Spleen (tissue), 7 donors: ENCODE results near the gene CDHR3.

Experiments
- CTCF ChIP-seq, 11 experiments: fragments of 200-600 bp in 7 of 11; fragments of 450-650 bp in 4 of 11; sonication (generic) in 4 of 11; IDR thresholded peaks in 8 of 11; conservative IDR thresholded peaks in 3 of 11; 1 replicate in 7 of 11; 2 replicates in 4 of 11; pipeline versions ENCODE4 v1.4.0 to v1.8.0; 2016 to 2021; ENCODE audit warnings: antibody characterized with exemption in 11 of 11, inconsistent platforms in 4 of 11, mild to moderate bottlenecking in 1 of 11
- POLR2A ChIP-seq, 3 donors: fragments of 450-650 bp; IDR thresholded peaks; one replicate each; pipeline ENCODE4 v1.5.1; 2017; ENCODE audit warnings: antibody characterized with exemption in 3 of 3, mild to moderate bottlenecking in 1 of 3
- POLR2AphosphoS5 ChIP-seq, 3 donors: sonication (generic); formaldehyde crosslinking; IDR thresholded peaks; one replicate each; pipeline ENCODE4 v1.5.1; 2017; ENCODE audit warnings: antibody characterized with exemption in 3 of 3
- donor health status: DM: no; HTN: no; CAD: no; lungs with moderate emphysema.
- donor health status: DM: no; HTN: no; CAD: no.
- donor health status: DM: no; HTN: no; CAD: no.

DNA sequence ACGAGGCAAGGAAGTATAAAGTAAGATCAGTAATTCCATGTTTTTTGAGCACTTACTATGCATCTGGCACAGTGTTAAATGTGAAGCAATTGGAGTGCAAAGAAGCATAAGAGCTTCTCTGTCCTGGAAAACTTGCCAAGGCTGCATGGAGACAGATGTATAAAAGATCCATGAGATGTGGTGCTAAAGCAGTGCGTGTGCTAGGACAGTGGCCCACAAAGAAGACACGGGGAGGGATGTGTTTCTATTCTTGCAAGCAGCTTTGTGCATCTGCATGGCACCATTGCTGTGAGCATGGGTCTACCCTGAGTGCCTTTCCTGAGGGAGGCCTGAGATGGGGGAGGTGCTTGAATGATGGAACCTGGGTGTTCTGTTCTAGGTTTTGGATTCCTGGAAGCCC is 5.1 kb upstream of the CDHR3 start:
- TF ChIP-seq POLR2A (IDR thresholded peaks at IDR 0.05) (no peak), POLR2AphosphoS5 (IDR thresholded peaks at IDR 0.05) (no peak), CTCF (IDR thresholded peaks at IDR 0.05 in 8 of 11, conservative IDR thresholded peaks at IDR 0.05 in 3 of 11) (no peak)
